T-helper 22 cell (primary cell): ENCODE measurements around the gene KCNK2.

Source experiments
- DNase-seq: peaks from one replicate; pipeline ENCODE4 v3.0.0-alpha.2; 2020; ENCODE audit warnings: low read depth

Gene KCNK2, protein sequence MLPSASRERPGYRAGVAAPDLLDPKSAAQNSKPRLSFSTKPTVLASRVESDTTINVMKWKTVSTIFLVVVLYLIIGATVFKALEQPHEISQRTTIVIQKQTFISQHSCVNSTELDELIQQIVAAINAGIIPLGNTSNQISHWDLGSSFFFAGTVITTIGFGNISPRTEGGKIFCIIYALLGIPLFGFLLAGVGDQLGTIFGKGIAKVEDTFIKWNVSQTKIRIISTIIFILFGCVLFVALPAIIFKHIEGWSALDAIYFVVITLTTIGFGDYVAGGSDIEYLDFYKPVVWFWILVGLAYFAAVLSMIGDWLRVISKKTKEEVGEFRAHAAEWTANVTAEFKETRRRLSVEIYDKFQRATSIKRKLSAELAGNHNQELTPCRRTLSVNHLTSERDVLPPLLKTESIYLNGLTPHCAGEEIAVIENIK

DNA sequence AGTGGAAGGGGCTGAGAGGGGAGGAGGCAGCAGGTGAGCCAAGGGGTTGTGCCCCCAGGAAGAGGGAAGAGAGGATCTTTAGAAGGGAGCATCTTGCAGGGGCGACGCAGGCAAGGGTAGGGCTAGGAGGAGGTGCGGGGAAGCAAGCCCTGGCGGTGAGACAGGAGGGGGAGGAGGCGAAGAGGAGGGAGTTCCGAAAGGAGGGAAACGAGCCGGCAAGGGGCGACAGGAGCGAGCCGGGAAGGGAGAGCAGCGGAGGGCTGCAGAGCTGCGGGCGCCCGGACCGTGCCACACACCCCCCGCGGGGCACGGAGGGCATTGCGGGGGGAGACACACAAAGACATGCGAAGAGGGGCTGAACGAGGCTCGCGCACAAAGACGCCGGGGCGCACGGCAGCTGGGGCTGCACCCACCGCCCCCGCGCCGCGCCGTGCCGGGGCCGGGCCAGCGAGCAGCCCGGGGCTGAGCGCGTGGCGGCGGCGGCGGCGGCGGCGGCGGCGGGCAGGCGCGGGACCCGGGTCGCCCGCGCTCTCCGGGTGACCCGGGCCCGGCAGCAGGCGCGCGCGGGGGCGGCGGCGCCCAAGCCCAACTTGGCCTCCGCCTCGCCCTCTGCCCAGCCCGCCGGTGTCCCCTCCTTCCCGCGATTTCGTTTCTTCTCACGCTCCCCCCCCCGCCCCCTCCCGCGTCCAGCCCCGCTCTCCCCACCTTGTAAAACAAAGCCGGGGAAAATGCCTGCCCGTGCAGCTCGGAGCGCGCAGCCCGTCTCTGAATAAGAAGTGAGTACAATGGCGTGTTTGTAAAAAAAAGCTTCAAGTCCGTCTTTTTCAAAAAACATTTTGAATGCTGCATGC lies at the start of gene KCNK2:
TSS of gene KCNK2 (plus strand) at position 206 of the 851 bp plus-strand sequence. CDS start 649 bp downstream, outside the sequence.
- DNase-seq = no peak

DNA sequence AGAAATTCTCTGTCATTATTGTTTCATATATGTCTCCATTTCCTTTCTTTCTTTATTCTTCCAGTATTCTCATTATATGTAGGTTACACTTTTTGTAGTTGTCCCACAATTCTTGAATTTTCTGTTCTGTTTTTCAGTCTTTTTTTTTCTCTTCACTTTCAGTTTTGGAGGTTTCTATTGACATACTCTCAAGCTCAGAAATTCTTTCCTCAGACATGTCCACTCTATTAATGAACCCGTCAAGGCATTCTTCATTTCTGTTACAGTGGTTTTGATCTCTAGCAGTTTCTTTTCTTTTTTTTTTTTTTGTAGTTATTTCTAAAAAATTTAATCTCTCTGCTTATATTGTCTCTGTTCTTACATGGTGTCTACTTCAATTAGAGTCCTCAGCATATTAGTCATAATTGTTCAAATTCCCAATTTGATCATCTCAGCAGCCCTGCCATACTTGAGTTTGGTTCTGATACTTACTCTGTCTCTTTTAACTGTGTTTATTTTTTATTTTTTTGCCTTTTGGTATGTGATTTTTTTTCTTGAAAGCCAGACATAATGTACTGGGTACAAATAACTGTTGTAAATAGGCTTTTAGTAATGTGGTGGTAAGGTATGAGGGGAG lies 49.5 kb upstream of the KCNK2 start:
- DNase-seq = no peak

DNA sequence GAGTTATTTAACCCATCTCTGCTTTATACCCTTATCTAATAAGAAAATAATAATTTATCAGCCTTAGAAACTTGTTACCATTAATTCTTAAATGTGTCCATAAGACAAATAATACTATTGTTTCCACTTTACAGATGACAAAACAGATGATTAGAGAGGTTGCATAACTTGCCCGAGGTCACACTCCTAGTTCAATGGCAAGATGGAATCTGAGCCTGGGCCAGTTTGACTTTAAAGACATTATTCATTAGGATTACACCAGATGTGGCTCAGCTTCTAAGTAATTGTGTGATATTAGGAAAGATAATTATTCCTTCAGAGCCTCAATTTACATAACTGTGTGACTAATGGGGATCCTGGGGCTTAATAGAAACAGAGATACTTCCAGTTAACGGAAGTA lies 42.3 kb upstream of the KCNK2 start:
- DNase-seq = no peak

DNA sequence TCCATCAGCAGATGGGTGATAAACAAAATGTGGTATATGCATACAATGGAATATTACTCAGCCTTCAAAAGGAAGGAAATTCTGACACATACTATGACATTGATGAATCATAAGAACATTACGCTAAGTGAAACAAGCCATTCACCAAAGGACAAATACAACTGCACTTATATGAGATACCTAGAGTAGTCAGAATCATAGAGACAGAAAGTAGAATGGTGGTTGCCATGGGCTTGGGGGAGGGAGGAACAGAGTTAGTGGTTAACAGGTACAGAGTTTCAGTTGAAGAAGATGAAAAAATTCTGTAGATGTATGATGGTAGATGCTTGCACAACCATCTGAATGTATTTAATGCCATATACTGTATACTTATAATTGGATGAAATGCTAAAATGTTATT lies 39.1 kb upstream of the KCNK2 start:
- DNase-seq = no peak

DNA sequence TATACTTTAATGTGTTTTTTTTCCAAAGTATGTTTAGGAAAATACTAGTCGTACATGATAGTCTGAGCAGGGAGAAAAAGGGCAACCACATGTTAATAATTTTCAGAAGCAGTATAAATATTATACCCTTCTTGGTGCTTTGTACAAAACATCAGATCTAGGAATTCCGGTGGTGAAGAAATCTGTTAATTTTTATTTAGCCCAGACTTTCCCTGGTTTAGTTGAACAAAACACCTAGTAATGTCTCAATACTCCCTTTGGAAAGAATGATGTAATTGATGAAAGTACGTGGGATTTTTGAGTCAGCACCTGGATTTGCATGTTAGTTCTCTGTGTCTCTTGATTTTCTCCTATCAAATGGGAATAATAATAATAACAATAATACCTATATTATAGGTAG lies 38.4 kb upstream of the KCNK2 start:
- DNase-seq = no peak

DNA sequence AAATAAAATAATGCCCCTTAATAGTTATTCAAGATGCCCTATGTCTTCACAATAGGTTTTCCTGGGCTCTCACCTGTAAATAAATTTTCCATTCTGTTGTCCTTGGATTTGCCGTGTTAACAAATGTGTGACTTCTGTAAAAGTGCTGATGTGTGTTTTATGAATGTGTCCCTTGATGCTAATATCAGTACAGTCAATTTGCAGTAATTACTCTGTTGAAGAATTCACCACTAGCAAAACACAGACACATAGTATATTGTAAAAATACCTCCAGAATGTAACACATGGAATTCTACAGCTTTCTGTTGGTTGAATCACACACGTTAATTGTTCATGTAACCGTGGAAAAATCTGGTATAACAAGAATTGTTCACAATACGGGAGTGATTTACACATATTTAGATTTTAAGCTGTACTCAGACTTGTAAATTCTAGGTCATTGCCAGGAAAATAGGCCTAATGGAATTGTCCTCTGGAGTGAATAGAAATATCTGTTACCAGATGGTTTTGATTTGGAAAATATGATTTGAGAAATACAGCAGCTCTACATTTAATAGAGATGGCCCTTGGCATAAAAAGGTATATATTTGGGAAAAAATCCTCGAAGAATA lies 36.7 kb upstream of the KCNK2 start:
- DNase-seq = no peak

DNA sequence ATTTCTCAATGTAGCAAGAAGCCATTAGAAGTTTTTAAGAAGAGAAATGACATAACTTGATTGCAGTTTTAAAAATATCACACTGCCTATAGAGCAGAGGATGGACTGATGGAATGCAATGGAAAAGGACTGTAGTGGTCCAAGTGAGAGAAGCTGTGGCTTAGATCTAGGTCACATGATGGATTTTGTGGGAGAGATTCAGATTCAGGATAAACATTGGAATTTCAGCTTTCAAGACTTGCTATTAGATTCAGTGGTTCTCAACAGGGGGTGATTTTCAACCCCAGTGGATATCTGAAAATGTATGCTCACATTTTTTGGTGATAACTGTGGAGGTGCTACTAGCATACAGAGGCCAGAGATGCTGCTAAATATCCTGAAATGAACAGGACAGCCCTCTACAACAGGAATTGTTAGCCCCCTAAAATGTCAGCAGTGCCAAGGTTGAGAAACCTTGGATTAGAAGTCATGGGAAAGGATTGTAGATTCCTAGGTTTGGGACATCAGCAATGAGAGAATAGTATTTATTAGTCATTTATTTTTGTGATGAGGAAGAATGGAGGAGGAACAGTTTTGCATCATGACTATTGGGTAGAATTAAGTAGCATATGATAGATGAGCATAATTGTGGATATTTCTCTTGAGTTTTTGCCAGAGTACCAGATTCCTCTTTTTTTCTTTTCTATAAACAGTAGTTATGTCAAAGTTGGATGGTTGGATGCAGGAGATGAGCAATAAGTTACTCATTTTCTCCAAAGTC lies 30.1 kb upstream of the KCNK2 start:
- no peak for DNase-seq

DNA sequence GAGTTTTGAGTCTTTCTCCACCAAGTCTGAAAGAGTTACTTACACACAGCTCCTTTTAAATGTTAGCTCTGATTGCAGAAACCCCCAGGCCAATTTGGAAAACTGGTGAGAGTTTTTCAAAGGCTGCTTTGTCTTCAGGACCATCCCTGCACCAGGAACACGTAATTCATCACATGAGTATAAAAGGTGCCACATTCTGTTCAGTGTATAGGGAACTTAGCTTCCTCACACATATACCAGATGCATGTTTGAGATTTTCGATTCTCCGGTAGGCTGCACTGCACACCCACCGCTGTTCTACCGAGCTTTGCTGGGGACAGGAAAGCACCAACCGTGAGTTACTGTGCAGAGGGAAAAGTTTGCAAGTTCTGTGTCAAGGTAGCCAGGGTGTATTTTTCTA lies 28.3 kb upstream of the KCNK2 start:
- DNase-seq = no peak

DNA sequence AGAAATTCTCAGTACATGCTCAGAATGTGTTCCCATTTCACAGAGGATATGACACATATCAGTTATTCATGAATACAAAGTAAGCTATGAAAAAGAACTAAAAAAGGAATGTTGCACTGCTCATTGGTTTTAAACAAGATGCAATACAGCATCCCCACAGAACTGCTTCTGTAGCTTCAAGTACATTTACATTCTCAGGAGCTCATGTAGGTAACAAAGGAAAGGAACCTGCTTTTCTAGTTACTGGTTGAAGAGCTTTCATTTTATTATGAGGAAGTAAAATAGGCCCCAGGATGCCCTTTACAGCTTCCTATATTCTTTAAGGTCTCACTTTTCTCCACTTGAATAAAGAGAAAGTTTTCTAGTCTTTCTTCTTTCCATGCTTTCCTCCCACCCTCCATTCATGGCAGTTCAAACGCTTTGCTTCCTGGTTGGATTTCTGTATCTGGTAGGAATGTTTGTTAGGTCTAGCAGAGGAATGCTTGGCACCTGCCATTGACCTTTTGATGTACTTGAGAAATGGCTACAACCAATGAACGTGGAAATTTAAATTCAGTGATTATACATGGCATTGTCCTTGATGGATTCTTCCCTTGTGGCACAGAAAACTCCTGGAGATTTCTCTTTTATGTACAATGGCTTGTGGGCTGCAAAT lies 27.1 kb upstream of the KCNK2 start:
- DNase-seq = no peak

DNA sequence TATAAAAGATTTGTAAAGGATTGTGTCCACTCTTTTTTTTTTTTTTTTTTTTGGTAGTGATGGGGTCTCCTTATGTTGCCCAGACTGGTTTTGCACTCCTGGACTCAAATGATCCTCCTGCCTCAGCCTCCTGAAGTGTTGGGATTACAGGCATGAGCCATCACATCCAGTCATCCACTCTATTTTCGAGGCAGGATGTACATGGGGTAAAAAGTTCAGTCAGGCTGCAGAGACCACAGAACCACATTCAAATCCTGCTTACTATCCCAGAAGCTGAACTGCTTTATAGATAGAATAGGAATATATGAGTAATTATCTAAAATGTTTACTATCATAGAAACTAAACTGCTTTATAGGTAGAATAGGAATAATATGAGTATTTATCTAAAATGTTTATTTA lies 26.0 kb upstream of the KCNK2 start:
- no peak for DNase-seq

DNA sequence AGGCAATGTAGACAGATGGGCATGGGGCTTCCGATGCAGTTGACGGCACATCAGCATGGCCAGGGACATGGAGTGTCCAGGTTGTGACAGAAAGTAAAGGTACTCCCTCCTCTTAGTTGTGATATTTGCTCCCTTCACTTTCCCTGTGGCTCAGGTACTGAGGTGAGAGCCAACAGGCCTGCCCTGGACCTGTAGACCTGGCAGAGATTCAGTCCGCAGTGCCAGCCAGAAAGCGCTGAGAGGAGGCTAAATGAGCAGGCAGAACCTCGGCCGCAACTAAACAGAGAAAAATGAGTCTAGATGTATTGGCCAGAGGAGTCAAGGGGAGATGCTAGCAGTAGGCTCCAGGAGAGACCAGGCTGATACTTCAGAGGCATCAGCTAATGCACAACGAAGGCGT lies 22.6 kb upstream of the KCNK2 start:
- no peak for DNase-seq

DNA sequence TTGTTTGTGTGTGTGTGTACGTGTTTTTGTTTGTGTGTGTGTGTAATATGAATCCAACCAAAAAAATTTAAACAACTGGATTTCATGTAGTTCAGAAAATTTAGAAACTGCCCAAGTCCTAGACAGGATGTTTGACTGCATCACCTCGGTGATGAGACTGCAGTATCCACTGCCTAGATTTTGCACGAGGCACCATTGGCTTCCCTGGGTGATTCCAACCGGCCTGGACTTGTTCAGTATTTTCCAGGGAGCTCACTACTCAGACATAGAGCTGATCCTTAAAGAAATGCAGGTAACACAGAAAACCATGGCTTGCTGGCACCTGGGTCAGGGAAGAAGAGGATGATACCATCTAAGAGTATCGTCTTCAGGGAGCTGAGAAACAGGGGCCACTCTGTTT lies 18.2 kb upstream of the KCNK2 start:
- no peak for DNase-seq

DNA sequence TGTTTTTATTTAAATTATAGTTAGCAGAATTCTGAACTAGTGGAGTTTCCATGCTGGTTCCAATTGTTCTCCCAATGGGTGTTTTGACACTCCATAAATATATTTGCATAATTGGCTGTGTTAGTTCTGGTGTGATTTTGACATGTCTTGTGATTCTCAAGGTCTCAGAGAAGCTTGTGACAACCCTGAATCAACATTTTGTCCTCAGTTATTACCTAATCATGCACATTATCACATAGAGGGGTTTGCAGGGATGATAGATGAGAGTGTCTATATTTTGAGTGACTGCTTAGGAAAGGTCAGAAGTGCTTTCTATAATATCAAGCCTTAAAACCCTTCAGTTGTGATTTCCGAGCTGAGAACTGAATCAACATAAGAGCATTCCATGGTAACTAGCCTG lies 11.5 kb upstream of the KCNK2 start:
- no peak for DNase-seq

DNA sequence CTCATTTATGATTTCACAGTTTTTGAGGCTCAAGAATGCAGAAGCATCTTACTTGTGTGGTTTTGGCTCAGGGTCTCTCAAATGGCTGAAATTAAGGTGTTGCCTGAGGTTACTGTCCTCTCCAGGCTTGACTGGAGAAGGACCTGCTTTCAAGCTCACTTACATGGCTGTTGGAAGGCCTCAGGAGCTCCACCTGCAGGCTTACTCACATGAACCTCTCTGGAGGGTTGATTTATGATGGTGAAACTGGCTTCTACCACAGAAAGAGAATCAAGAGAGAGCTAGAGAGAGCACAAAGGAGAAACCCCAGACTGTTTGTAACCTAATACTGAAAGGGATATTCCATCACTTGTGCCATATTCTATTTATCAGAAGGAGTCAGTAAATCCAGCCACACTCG lies 6.2 kb upstream of the KCNK2 start:
- no peak for DNase-seq

DNA sequence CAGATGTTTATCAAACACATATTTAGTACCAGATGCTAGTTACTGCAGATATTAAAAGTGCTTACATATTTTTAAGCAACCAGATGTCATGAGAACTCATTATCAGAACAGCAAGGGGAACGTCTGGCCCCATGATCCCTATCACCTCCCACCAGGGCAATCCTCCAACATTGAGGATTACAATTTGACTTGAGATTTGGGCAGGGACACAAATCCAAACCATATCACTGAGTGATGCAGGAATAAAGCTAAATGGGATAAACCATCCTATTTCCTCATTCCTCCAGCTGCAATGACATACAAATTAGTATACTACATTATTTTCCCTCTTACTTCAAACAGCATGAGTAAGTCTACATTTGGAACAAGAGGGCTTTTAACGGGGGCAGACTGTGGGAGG lies 3.1 kb upstream of the KCNK2 start:
- DNase-seq = no peak

DNA sequence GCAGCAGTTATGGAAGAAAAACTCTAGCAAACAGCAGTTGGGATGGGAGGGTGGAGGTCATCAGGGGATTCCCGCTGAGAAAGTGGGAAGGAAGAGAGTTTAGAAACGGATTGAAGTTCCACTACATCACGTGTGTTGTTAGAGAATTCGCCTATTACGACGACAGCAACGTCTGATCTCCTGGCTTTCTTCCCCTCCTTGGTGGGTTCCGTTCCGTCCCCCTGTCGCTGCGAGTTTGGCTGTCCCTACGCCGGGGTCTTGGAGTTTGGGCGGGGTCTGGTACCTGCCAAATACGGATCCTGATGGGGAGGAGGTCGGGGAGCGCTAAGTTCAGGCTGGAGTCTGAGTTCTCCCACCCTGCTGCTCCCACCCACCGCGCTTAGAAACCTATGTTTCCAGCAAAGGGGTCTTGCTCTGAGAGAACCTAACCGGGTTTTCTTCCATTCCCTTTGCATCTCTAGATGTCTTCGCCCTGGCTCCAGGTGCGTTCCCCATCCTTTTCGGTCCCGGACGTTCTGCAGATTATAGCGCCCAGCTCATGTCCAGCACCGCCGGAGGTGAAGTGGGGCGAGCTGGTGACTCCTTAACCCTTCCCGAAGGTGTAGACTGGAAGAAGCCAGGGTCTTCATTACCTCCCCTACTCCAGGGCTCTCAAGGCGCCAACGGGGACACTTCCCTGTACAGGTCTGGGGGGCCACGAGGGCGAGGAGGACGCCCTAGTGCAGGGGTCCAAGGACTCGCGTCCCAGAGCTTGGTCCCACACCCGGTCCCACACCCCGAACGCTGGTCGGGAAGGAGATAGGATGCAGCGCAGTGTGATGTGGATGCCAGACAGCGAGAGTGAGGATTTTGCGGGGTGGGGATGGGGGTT lies 641 bp upstream of the KCNK2 start:
- no peak for DNase-seq

DNA sequence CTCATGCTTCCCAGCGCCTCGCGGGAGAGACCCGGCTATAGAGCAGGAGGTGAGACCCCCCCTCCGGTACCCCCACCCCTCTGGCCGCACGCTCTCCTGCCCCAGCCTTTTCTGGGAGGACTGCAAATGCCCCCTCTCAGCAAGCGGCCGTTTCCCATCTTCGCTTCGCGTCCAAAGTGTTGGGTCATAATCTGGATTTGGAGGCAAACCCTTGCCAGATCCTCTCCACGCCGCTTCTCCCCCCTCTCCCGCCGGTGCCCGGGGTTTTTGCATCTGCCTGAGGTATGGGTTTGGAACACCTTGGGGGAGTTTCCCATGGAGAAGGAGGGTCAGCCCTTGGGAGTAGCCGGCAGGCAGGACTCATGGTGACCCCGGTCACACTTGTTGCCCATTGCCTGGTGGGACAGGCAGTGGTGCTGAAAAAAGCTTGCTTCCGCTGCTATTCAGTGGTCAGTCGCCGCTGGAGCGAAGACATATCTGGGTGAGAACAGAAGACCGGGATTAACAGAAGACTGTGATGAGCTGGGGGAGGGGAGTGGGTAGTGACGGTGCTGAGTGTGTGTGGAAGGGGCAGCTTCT lies 935 bp downstream of the KCNK2 start:
- no peak for DNase-seq

DNA sequence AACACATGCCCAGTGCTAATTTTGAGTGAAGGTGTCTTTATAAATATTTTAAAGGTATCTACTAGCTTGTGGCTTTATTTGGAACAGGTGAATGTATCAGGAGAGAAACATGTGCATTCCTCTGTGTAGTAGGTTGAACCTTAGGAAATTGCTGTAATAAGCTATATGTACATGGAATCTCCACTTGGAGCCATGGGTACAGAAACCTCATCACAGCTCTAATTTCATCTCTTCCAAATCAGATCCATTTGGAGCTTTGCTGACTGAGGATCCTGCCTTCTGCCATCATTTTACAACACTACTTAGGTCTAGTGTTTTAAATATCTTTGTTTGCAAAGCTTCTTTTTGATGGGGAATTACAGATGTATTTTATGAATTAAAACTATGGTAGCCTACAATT lies 2.1 kb downstream of the KCNK2 start:
- no peak for DNase-seq

DNA sequence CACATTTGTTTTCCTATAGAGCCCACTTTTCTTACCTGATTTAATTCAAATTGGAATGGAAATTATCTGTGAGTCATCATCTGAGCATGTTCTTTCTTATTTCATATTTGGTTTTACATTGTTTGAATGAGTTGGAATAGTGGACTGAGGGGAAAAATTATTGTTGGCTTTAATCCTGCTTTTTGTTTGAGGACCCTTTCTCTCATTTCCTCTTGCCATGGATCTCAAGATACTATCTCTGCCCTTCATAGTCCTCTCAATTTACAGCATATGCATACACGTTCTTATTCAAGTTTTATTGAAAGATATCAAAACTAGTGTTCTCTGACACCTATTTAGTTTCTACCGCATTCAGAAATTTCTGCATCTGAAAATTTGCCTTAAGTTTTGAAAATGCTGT lies 5.1 kb downstream of the KCNK2 start:
- DNase-seq = no peak

DNA sequence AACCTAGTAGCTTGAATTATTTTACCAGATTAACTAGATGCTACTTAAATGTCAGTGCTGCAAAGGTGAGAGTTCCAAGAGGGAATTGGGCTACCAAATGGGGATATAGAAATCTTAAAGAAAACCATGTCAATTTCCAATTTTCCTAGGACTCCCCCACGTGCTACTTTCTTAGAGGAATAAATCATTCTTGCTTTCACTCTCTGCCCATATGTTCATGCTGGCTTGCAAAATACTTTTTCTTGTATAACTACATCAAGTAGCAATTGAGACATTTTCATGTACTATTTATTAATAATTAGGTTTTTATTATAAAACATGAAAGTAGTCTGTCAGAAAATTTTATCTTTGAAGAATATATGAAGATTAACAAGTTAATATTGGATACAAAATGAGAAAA lies 11.8 kb downstream of the KCNK2 start:
- DNase-seq = no peak
